Glutamatergic neuron (in vitro differentiated cells): ENCODE results near the gene MMP2. TPM values are rescaled to one million over a fixed set of nuclear protein-coding genes. Genes with fewer than 3 reads are reported as not detected.

ENCODE experiments used
- DNase-seq: peaks from one replicate; pipeline ENCODE4 v3.0.0; 2022
- H3K27ac Mint-ChIP-seq: one replicate; pipeline ENCODE4 v1.8.0; 2020; ENCODE audit warnings: mild to moderate bottlenecking, mixed read lengths, inconsistent platforms; ENCODE audit not compliant: unreplicated experiment
- H3K27me3 Mint-ChIP-seq: one replicate; pipeline ENCODE4 v1.8.0; 2020; ENCODE audit warnings: mild to moderate bottlenecking, moderate library complexity, mixed read lengths, inconsistent platforms; ENCODE audit not compliant: unreplicated experiment
- H3K36me3 Mint-ChIP-seq: one replicate; pipeline ENCODE4 v1.8.0; 2020; ENCODE audit warnings: mild to moderate bottlenecking, mixed read lengths, inconsistent platforms; ENCODE audit not compliant: unreplicated experiment
- H3K4me1 Mint-ChIP-seq: one replicate; pipeline ENCODE4 v1.8.0; 2020; ENCODE audit warnings: mild to moderate bottlenecking, low read depth, mixed read lengths, inconsistent platforms; ENCODE audit not compliant: unreplicated experiment
- H3K4me3 Mint-ChIP-seq: one replicate; pipeline ENCODE4 v1.8.0; 2020; ENCODE audit warnings: mild to moderate bottlenecking, mixed read lengths, inconsistent platforms; ENCODE audit not compliant: unreplicated experiment
- H3K9me3 Mint-ChIP-seq: one replicate; pipeline ENCODE4 v1.8.0; 2020; ENCODE audit warnings: mild to moderate bottlenecking, moderate library complexity, mixed read lengths, inconsistent platforms; ENCODE audit not compliant: unreplicated experiment
- CTCF ChIP-seq: fragments of 200-600 bp; sonication (generic); IDR thresholded peaks from one replicate; pipeline ENCODE4 v1.5.0; 2021; ENCODE audit not compliant: partially characterized antibody, unreplicated experiment
- total RNA-seq: library from RNA; stranded (reverse); fragmentation: NEBNext Ultra II Directional; extraction: Animal tissue kit (Norgen Biotek cat#: 25700); gene quantifications from one replicate; pipeline ENCODE4 v1.2.1, GENCODE V29; 2021; ENCODE audit not compliant: unreplicated experiment

MMP2 gene
- total RNA-seq, 1 donor from 2014 or later, result 7.0 TPM

GRCh38 chr16:55468352-55468990 is 10.5 kb upstream of the MMP2 start:
- TF ChIP-seq CTCF, result no peak
- Mint-ChIP-seq H3K27ac (no peak overlapping the region), H3K4me1 (no peaks in the 10 kb centered on the region), H3K9me3 (peaks cover 1% of the 10 kb centered on the region), H3K27me3 (no peaks in the 10 kb centered on the region), H3K4me3 (no peak overlapping the region), H3K36me3 (no peaks in the 10 kb centered on the region)
- no peak for DNase-seq

DNA sequence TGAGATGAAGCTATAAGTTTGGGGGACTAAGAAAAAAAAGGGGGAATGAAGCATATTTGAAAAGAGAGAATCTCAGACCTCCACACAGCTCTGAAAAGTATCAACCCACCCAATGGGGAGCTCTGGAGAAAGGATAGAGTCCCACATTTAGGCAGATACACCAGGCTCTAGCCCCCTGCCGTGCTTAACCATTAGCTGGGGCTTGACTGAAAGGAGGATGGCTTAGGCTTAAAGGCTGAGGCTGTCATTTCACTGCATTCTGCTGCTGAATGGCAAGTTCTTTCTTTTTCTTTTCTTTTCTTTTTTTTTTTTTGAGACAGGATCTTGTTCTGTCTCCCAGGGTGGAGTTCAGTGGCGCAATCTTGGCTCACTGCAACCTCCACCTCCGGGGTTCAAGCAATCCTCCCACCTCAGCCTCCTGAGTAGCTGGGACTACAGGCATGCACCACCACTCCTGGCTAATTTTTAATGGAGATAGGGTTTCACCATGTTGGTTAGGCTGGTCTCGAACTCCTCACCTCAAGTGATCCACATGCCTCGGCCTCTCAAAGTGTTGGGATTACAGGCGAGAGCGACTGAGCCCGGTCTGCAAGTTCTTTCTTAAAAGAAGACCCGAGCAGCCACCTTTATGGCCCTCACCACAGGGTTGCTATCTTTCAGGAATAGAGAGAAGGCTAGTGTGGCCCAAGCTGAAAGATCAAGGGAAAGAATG is 9.0 kb upstream of the MMP2 start:
- H3K27me3 Mint-ChIP-seq, result no peaks in the 10 kb centered on the region
- DNase-seq, result no peak
- no peaks in the 10 kb centered on the region for H3K9me3 Mint-ChIP-seq
- no peak for TF ChIP-seq CTCF
- no peak overlapping the region for H3K4me3 Mint-ChIP-seq
- no peaks in the 10 kb centered on the region for H3K36me3 Mint-ChIP-seq
- H3K4me1 Mint-ChIP-seq, result no peaks in the 10 kb centered on the region
- H3K27ac Mint-ChIP-seq, result no peak overlapping the region

GRCh38 chr16:55470533-55471371 is 8.2 kb upstream of the MMP2 start:
- TF ChIP-seq CTCF, result no peak
- no peaks in the 10 kb centered on the region for H3K4me1 Mint-ChIP-seq
- no peak for DNase-seq
- H3K36me3 Mint-ChIP-seq, result no peaks in the 10 kb centered on the region
- no peaks in the 10 kb centered on the region for H3K27me3 Mint-ChIP-seq
- H3K27ac Mint-ChIP-seq, result no peak overlapping the region
- no peak overlapping the region for H3K4me3 Mint-ChIP-seq
- no peaks in the 10 kb centered on the region for H3K9me3 Mint-ChIP-seq

DNA sequence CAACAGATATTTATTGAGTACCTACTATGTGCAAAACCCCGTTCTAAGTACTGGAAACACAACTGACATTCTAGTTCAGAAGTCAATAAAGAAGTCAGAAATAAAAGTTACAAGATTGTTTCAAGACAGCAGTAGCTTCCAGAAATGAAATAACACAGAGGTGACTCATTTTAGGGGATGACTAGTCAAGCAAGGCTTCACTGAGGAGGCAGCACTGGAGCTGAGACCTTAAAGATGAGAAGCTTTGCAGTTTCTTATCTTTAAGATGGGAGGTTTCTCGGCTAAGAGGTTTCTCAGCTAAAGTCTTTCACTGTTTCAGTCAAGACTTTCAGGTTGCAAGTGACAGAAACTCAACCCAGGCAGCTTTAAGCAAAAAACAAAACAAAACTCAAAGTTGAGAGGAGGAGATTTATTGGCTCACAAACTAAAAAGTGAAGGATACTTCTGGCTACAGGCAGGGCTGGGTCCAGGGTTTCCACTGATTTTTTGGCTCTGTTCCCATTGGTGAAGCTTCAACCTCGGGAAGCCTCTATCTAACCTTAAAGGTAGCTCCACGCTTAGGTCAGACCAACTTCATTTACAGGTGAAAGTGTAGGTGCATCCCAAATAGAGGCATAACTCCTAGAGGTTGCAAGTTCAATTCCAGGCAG is 7.4 kb upstream of the MMP2 start:
- DNase-seq, result no peak
- Mint-ChIP-seq H3K27ac (no peak overlapping the region), H3K4me1 (no peaks in the 10 kb centered on the region), H3K27me3 (no peaks in the 10 kb centered on the region), H3K4me3 (no peak overlapping the region), H3K36me3 (no peaks in the 10 kb centered on the region), H3K9me3 (no peaks in the 10 kb centered on the region)
- TF ChIP-seq CTCF, result no peak
